Activated CD4-positive, alpha-beta memory T cell treated with anti-CD3 and anti-CD28 coated beads for 36 hours (primary cell): ENCODE results near the gene SDSL. TPM values are rescaled to one million over a fixed set of nuclear protein-coding genes. Genes with fewer than 3 reads are reported as not detected.

Experiments
- CTCF ChIA-PET: fragments of 350-600 bp; sonication (Branson Sonifier 250); formaldehyde crosslinking; loops from one replicate; lab custom pipeline; 2021; ENCODE audit warnings: antibody characterized with exemption, inconsistent platforms; lab: Charles Lee
- POLR2A ChIA-PET: fragments of 350-600 bp; sonication (Branson Sonifier 250); formaldehyde crosslinking; loops from one replicate; lab custom pipeline; 2021; ENCODE audit warnings: antibody characterized with exemption; lab: Charles Lee
- DNase-seq: peaks from one replicate; pipeline ENCODE4 v3.0.0-alpha.2; 2020
- H3K27ac Mint-ChIP-seq: one replicate; pipeline ENCODE4 v1.8.0; 2021; ENCODE audit warnings: mixed read lengths
- H3K27me3 Mint-ChIP-seq: one replicate; pipeline ENCODE4 v1.8.0; 2021; ENCODE audit warnings: mixed read lengths
- H3K36me3 Mint-ChIP-seq: one replicate; pipeline ENCODE4 v1.8.0; 2021; ENCODE audit warnings: mixed read lengths
- H3K4me1 Mint-ChIP-seq: one replicate; pipeline ENCODE4 v1.8.0; 2021; ENCODE audit warnings: low read depth, mixed read lengths
- H3K4me3 Mint-ChIP-seq: one replicate; pipeline ENCODE4 v1.8.0; 2021; ENCODE audit warnings: mild to moderate bottlenecking, mixed read lengths
- H3K9me3 Mint-ChIP-seq: one replicate; pipeline ENCODE4 v1.8.0; 2021; ENCODE audit warnings: mixed read lengths
- intact Hi-C: fragments of 100-400 bp; cut with micrococcal nuclease; formaldehyde crosslinking; loops from one replicate; pipeline ENCODE4 v1.15.1; 2023
- total RNA-seq, 2 experiments: library from RNA; stranded (reverse); gene quantifications; one replicate each; pipeline ENCODE4 v1.2.3, GENCODE V29; 2021

Gene SDSL
- total RNA-seq, 2 experiments from 2014 or later, result not detected

GRCh38 chr12:113445544-113446171 is 23.5 kb downstream of the SDSL start:
- H3K27me3 Mint-ChIP-seq, result peaks cover 16% of the 10 kb centered on the region
- no peak overlapping the region for H3K27ac Mint-ChIP-seq
- ChIA-PET CTCF (interaction anchor here (0.9 kb wide), 1 partner anchor 24 kb away, joined by 3 read pairs; the partner anchor contains the start of gene SDSL), POLR2A (no interaction called here)
- peaks cover 2% of the 10 kb centered on the region for H3K36me3 Mint-ChIP-seq
- intact Hi-C loops, result no loop called here
- DNase-seq, result no peak
- no peaks in the 10 kb centered on the region for H3K9me3 Mint-ChIP-seq
- H3K4me1 Mint-ChIP-seq, result no peaks in the 10 kb centered on the region
- H3K4me3 Mint-ChIP-seq, result no peak overlapping the region

- Mint-ChIP-seq H3K36me3 (peaks cover 2% of the 10 kb centered on the region), H3K27me3 (peaks cover 15% of the 10 kb centered on the region), H3K4me1 (no peaks in the 10 kb centered on the region), H3K27ac (no peak overlapping the region), H3K9me3 (no peaks in the 10 kb centered on the region), H3K4me3 (no peak overlapping the region)
- ChIA-PET POLR2A (no interaction called here), CTCF (no interaction called here)
- no peak for DNase-seq
- intact Hi-C loops, result no loop called here
Observed at GRCh38 chr12:113448873-113449272, 26.7 kb downstream of the SDSL start.

GRCh38 chr12:113449299-113449698 is 27.1 kb downstream of the SDSL start:
- ChIA-PET POLR2A (no interaction called here), CTCF (no interaction called here)
- Mint-ChIP-seq H3K4me1 (no peaks in the 10 kb centered on the region), H3K27me3 (peaks cover 13% of the 10 kb centered on the region), H3K27ac (no peak overlapping the region), H3K4me3 (no peak overlapping the region), H3K36me3 (peaks cover 2% of the 10 kb centered on the region), H3K9me3 (no peaks in the 10 kb centered on the region)
- DNase-seq, result no peak
- intact Hi-C loops, result no loop called here

- ChIA-PET CTCF (no interaction called here), POLR2A (no interaction called here)
- Mint-ChIP-seq H3K36me3 (peaks cover 2% of the 10 kb centered on the region), H3K4me3 (no peak overlapping the region), H3K27ac (no peak overlapping the region), H3K4me1 (no peaks in the 10 kb centered on the region), H3K27me3 (peaks cover 13% of the 10 kb centered on the region), H3K9me3 (no peaks in the 10 kb centered on the region)
- DNase-seq, result no peak
- intact Hi-C loops, result no loop called here
Observed at GRCh38 chr12:113449839-113450238, 27.7 kb downstream of the SDSL start.

GRCh38 chr12:113452458-113452857 is 30.3 kb downstream of the SDSL start:
- no peak overlapping the region for H3K4me3 Mint-ChIP-seq
- no peak overlapping the region for H3K27ac Mint-ChIP-seq
- peaks cover 15% of the 10 kb centered on the region for H3K27me3 Mint-ChIP-seq
- no peaks in the 10 kb centered on the region for H3K9me3 Mint-ChIP-seq
- POLR2A ChIA-PET, result interaction anchor here (0.6 kb wide), 1 partner anchor 839 kb away, joined by 3 read pairs; no protein-coding TSS in a partner anchor
- no peak for DNase-seq
- H3K36me3 Mint-ChIP-seq, result no peaks in the 10 kb centered on the region
- H3K4me1 Mint-ChIP-seq, result no peaks in the 10 kb centered on the region
- intact Hi-C loops, result no loop called here
- CTCF ChIA-PET, result interaction anchor here (1.5 kb wide), 1 partner anchor 9 kb away, joined by 5 read pairs; no protein-coding TSS in a partner anchor

- intact Hi-C loops, result no loop called here
- DNase-seq, result no peak
- POLR2A ChIA-PET, result no interaction called here
- CTCF ChIA-PET, result interaction anchor here (0.9 to 1.5 kb wide), 2 partner anchors 8 to 28 kb away, joined by 4 to 5 read pairs; no protein-coding TSS in a partner anchor
- peaks cover 14% of the 10 kb centered on the region for H3K27me3 Mint-ChIP-seq
- no peaks in the 10 kb centered on the region for H3K36me3 Mint-ChIP-seq
- H3K4me1 Mint-ChIP-seq, result no peaks in the 10 kb centered on the region
- no peaks in the 10 kb centered on the region for H3K9me3 Mint-ChIP-seq
- no peak overlapping the region for H3K27ac Mint-ChIP-seq
- H3K4me3 Mint-ChIP-seq, result no peak overlapping the region
Observed at GRCh38 chr12:113453330-113453729, 31.1 kb downstream of the SDSL start.

- H3K27ac Mint-ChIP-seq, result no peak overlapping the region
- intact Hi-C loops, result no loop called here
- H3K4me1 Mint-ChIP-seq, result no peaks in the 10 kb centered on the region
- DNase-seq, result no peak
- ChIA-PET CTCF (no interaction called here), POLR2A (no interaction called here)
- no peaks in the 10 kb centered on the region for H3K36me3 Mint-ChIP-seq
- no peaks in the 10 kb centered on the region for H3K9me3 Mint-ChIP-seq
- H3K4me3 Mint-ChIP-seq, result no peak overlapping the region
- peaks cover 23% of the 10 kb centered on the region for H3K27me3 Mint-ChIP-seq
Observed at GRCh38 chr12:113456199-113456598, 34.0 kb downstream of the SDSL start.

GRCh38 chr12:113456761-113457160 is 34.6 kb downstream of the SDSL start:
- H3K36me3 Mint-ChIP-seq, result no peaks in the 10 kb centered on the region
- POLR2A ChIA-PET, result no interaction called here

GRCh38 chr12:113457185-113457584 is 35.0 kb downstream of the SDSL start:
- ChIA-PET CTCF (no interaction called here), POLR2A (no interaction called here)
- Mint-ChIP-seq H3K4me3 (no peak overlapping the region), H3K9me3 (peaks cover 2% of the 10 kb centered on the region), H3K36me3 (no peaks in the 10 kb centered on the region), H3K27me3 (peaks cover 28% of the 10 kb centered on the region), H3K27ac (no peak overlapping the region), H3K4me1 (no peaks in the 10 kb centered on the region)
- no peak for DNase-seq
- intact Hi-C loops, result no loop called here

More at GRCh38 chr12:113456761-113457160, 34.6 kb downstream of the SDSL start:
- Mint-ChIP-seq H3K9me3 (peaks cover 2% of the 10 kb centered on the region), H3K27me3 (peaks cover 27% of the 10 kb centered on the region), H3K4me3 (no peak overlapping the region), H3K27ac (no peak overlapping the region), H3K4me1 (no peaks in the 10 kb centered on the region)
- intact Hi-C loops, result no loop called here
- CTCF ChIA-PET, result no interaction called here
- no peak for DNase-seq

GRCh38 chr12:113457710-113458109 is 35.5 kb downstream of the SDSL start:
- Mint-ChIP-seq H3K4me3 (no peak overlapping the region), H3K36me3 (no peaks in the 10 kb centered on the region), H3K27me3 (peaks cover 31% of the 10 kb centered on the region), H3K27ac (no peak overlapping the region), H3K4me1 (peaks cover 3% of the 10 kb centered on the region), H3K9me3 (peaks cover 2% of the 10 kb centered on the region)
- ChIA-PET CTCF (no interaction called here), POLR2A (no interaction called here)
- intact Hi-C loops, result no loop called here
- no peak for DNase-seq

- ChIA-PET CTCF (interaction anchor here (0.7 kb wide), 1 partner anchor 142 kb away, joined by 3 read pairs; no protein-coding TSS in a partner anchor), POLR2A (no interaction called here)
- no peak overlapping the region for H3K27ac Mint-ChIP-seq
- intact Hi-C loops, result no loop called here
- no peak for DNase-seq
- peaks cover 46% of the 10 kb centered on the region for H3K27me3 Mint-ChIP-seq
- peaks cover 20% of the 10 kb centered on the region for H3K4me1 Mint-ChIP-seq
- peaks cover 2% of the 10 kb centered on the region for H3K9me3 Mint-ChIP-seq
- no peak overlapping the region for H3K4me3 Mint-ChIP-seq
- H3K36me3 Mint-ChIP-seq, result no peaks in the 10 kb centered on the region
Observed at GRCh38 chr12:113459981-113460380, 37.8 kb downstream of the SDSL start.

- H3K4me1 Mint-ChIP-seq, result peaks cover 24% of the 10 kb centered on the region
- POLR2A ChIA-PET, result no interaction called here
Observed at GRCh38 chr12:113461666-113462065, 39.5 kb downstream of the SDSL start.

More at GRCh38 chr12:113461666-113462065, 39.5 kb downstream of the SDSL start:
- intact Hi-C loops, result loop anchor here (2.0 kb wide), 1 partner anchor 17 kb away; no protein-coding TSS in a partner anchor
- Mint-ChIP-seq H3K36me3 (no peaks in the 10 kb centered on the region), H3K27me3 (peaks cover 50% of the 10 kb centered on the region), H3K4me3 (no peak overlapping the region), H3K27ac (no peak overlapping the region), H3K9me3 (peaks cover 2% of the 10 kb centered on the region)
- no peak for DNase-seq
- CTCF ChIA-PET, result interaction anchor here (0.6 to 1.6 kb wide), 12 partner anchors 9 to 267 kb away, joined by 3 to 7 read pairs (median 3); no protein-coding TSS in a partner anchor
